MCF 10A (cell line): ENCODE data around the gene LIF. TPM values are rescaled to one million over a fixed set of nuclear protein-coding genes. Genes with fewer than 3 reads are reported as not detected.
"Not testable (repeated sequence)": the region's sequence is repeated elsewhere in the genome, so short reads cannot be mapped to it uniquely, and the experiment has no call there.

ENCODE experiments used
- BruUV-seq: library from RNA; stranded (reverse); fragments of 400-500 nt; replicated peaks from 2 replicates; lab custom pipeline; 2021; lab: Mats Ljungman, UMichigan
- CTCF ChIA-PET: fragments of 300-600 bp; sonication (Branson Sonifier 250); formaldehyde crosslinking; extraction: SDS; loops from one replicate; lab custom pipeline; 2021; ENCODE audit warnings: antibody characterized with exemption, inconsistent platforms; lab: Yijun Ruan, JAX
- POLR2A ChIA-PET: fragments of 300-600, 350-650 bp; sonication (Branson Sonifier 250); formaldehyde crosslinking; extraction: SDS; loops from one replicate; lab custom pipeline; 2020; ENCODE audit warnings: antibody characterized with exemption, inconsistent platforms; lab: Yijun Ruan, JAX
- DNase-seq: peaks from one replicate; pipeline ENCODE4 v3.0.0-alpha.2; 2018; ENCODE audit not compliant: unreplicated experiment
- H3K27ac Mint-ChIP-seq: one replicate; pipeline ENCODE4 v1.8.0; 2022; ENCODE audit warnings: mild to moderate bottlenecking, low read depth, mixed read lengths; ENCODE audit not compliant: unreplicated experiment
- H3K27me3 Mint-ChIP-seq: one replicate; pipeline ENCODE4 v1.8.0; 2022; ENCODE audit warnings: mixed read lengths; ENCODE audit not compliant: insufficient read depth, unreplicated experiment
- H3K36me3 Mint-ChIP-seq: one replicate; pipeline ENCODE4 v1.8.0; 2022; ENCODE audit warnings: mild to moderate bottlenecking, moderate library complexity, mixed read lengths; ENCODE audit not compliant: insufficient read depth, unreplicated experiment
- H3K4me1 Mint-ChIP-seq: one replicate; pipeline ENCODE4 v1.8.0; 2022; ENCODE audit warnings: mixed read lengths; ENCODE audit not compliant: insufficient read depth, unreplicated experiment
- H3K4me3 Mint-ChIP-seq: one replicate; pipeline ENCODE4 v1.8.0; 2022; ENCODE audit warnings: mild to moderate bottlenecking, moderate library complexity, mixed read lengths; ENCODE audit not compliant: unreplicated experiment
- H3K9me3 Mint-ChIP-seq: one replicate; pipeline ENCODE4 v1.8.0; 2022; ENCODE audit warnings: mixed read lengths; ENCODE audit not compliant: unreplicated experiment
- CTCF ChIP-seq: fragments of 200-600 bp; IDR thresholded peaks from one replicate; pipeline ENCODE4 v1.8.0; 2022; ENCODE audit warnings: antibody characterized with exemption, mild to moderate bottlenecking; ENCODE audit not compliant: unreplicated experiment
- intact Hi-C: fragments of 100-400 bp; cut with micrococcal nuclease; formaldehyde crosslinking; loops from 2 replicates; pipeline ENCODE4 v1.14.1; 2022
- total RNA-seq: library from RNA; stranded (reverse); gene quantifications from 2 replicates; pipeline ENCODE4 v1.2.3, GENCODE V29; 2022

LIF gene
- total RNA-seq, 1 experiment from 2014 or later, result 19.3 TPM

DNA sequence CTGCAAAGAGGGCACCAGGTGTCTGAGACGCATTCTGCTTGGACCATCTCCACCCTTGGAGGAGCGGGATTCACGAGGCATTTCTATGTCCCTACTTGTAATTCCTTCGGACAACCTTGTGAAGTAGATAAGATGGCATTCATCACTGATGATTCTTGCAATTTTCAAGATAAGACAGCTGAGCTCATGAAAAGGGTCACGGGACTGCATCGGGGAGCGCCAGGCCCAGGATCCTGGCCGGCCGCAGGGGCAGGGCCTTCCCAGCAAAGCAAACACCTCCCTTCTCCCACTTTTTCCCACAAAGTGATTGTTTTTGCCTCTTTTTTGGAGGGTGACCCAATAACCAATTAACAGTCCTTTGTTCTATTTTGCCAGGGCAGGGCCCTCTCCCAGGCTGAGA lies 8.4 kb downstream of the LIF start:
- H3K4me1 Mint-ChIP-seq, result peaks cover 22% of the 10 kb centered on the region
- intact Hi-C loops, result no loop called here
- H3K4me3 Mint-ChIP-seq, result no peak overlapping the region
- CTCF ChIA-PET, result interaction anchor here (1.0 kb wide), 1 partner anchor 23 kb away, joined by 3 read pairs; no protein-coding TSS in a partner anchor
- BruUV-seq, result no TSS peak
- DNase-seq, result no peak
- no peak for TF ChIP-seq CTCF
- no peak overlapping the region for H3K27ac Mint-ChIP-seq
- H3K27me3 Mint-ChIP-seq, result no peaks in the 10 kb centered on the region
- POLR2A ChIA-PET, result interaction anchor here (0.5 to 0.7 kb wide), 2 partner anchors 131 to 371 kb away, joined by 3 read pairs; no protein-coding TSS in a partner anchor
- no peaks in the 10 kb centered on the region for H3K36me3 Mint-ChIP-seq
- no peaks in the 10 kb centered on the region for H3K9me3 Mint-ChIP-seq

- POLR2A ChIA-PET, result no interaction called here
- no peaks in the 10 kb centered on the region for H3K36me3 Mint-ChIP-seq
- no peak for TF ChIP-seq CTCF
- no peak overlapping the region for H3K4me3 Mint-ChIP-seq
- no peak overlapping the region for H3K27ac Mint-ChIP-seq
- no peaks in the 10 kb centered on the region for H3K27me3 Mint-ChIP-seq
- H3K4me1 Mint-ChIP-seq, result peaks cover 22% of the 10 kb centered on the region
- intact Hi-C loops, result no loop called here
- CTCF ChIA-PET, result no interaction called here
- no peak for DNase-seq
- no peaks in the 10 kb centered on the region for H3K9me3 Mint-ChIP-seq
- BruUV-seq, result no TSS peak
These were observed 9.7 kb downstream of the LIF start for GRCh38 chr22:30236875-30237274.

DNA sequence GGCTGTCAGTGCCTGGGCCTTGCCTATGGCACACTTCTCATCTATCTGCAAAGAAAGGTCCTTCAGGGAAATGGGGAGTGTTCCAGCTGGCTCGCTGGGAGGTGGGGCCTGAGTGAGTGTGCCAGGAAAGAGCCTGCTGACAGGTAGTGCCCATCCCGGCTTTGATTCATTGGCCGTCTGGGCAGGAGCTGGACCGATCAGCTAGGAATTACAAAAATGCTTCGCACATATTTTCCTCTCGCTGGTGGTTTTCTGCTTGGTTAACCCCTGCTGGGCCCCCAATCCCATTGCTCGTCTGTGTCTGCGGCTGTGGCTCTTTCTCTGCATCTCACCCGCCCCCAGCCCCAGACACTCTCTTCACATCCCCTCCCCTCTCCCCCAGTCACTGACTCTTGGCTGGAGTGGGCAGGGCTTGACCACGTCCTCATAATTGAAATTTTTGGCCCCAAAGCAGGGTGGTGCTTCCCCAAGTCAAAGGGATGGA lies 10.8 kb downstream of the LIF start:
- Mint-ChIP-seq H3K4me3 (no peak overlapping the region), H3K27me3 (no peaks in the 10 kb centered on the region), H3K4me1 (peaks cover 22% of the 10 kb centered on the region), H3K9me3 (no peaks in the 10 kb centered on the region), H3K36me3 (no peaks in the 10 kb centered on the region), H3K27ac (peak overlapping the region; percentile 78)
- DNase-seq, result peak; percentile 57
- CTCF ChIA-PET, result interaction anchor here (0.8 to 0.9 kb wide), 2 partner anchors 27 to 53 kb away, joined by 3 read pairs; partner anchors contain the start of gene CASTOR1
- intact Hi-C loops, result no loop called here
- POLR2A ChIA-PET, result interaction anchor here (1.0 kb wide), 1 partner anchor 55 kb away, joined by 3 read pairs; no protein-coding TSS in a partner anchor
- TF ChIP-seq CTCF, result no peak
- BruUV-seq, result no TSS peak

DNA sequence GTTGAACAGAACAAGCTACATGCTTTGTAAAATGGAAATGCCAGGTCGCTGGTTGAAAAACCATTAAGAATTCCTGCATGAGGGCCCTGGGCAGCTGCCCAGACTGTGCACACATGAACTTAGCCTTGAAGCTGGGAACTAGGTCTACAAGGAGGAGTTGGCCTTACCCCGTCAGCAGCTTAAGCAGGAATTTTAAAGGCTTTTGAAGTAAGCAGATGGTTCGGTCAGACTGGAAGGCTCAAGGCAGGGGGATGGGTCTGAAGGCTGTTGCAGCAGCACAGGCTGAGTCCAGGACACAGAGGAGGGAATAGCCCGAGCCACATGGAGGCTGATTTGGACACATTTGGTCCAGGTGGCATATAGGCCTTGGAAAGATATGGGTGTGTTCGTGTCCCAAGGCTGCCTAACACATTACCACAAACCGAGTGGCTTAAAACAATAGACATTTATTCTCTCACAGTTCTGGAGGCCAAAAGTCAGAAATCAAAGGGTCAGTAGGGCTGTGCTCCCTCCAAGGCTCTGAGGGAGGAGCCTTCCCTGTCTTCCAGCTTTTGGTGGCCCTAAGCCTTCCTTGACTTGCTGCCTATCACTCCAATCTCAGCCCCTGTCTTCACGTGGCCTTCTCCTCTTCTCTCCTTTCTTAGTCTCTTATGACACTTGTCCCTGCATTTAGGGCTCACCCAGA lies 11.6 kb downstream of the LIF start:
- no peak overlapping the region for H3K27ac Mint-ChIP-seq
- POLR2A ChIA-PET, result no interaction called here
- H3K9me3 Mint-ChIP-seq, result no peaks in the 10 kb centered on the region
- TF ChIP-seq CTCF, result no peak
- intact Hi-C loops, result no loop called here
- DNase-seq, result no peak
- CTCF ChIA-PET, result interaction anchor here (0.5 to 0.9 kb wide), 3 partner anchors 28 to 1286 kb away, joined by 3 read pairs; partner anchors contain the start of gene CASTOR1
- peaks cover 22% of the 10 kb centered on the region for H3K4me1 Mint-ChIP-seq
- no peaks in the 10 kb centered on the region for H3K36me3 Mint-ChIP-seq
- no peak overlapping the region for H3K4me3 Mint-ChIP-seq
- BruUV-seq, result no TSS peak
- no peaks in the 10 kb centered on the region for H3K27me3 Mint-ChIP-seq

- DNase-seq, H3K27ac Mint-ChIP-seq, H3K4me3 Mint-ChIP-seq, H3K27me3 Mint-ChIP-seq, POLR2A ChIA-PET, BruUV-seq, H3K36me3 Mint-ChIP-seq, H3K9me3 Mint-ChIP-seq, CTCF ChIA-PET, intact Hi-C loops: not testable (repeated sequence)
- peaks cover 22% of the 10 kb centered on the region for H3K4me1 Mint-ChIP-seq
These were observed 12.2 kb downstream of the LIF start for GRCh38 chr22:30234325-30234724.
